Stimulated activated naive CD4-positive, alpha-beta T cell (primary cell): ENCODE data around the gene EGFL7.

Experiments
- DNase-seq, 6 experiments: peaks; one replicate each; lab custom pipeline; 2025; lab: John Stamatoyannopoulos, UW

The EGFL7 gene

GRCh38 chr9:136685790-136686533, 23.2 kb downstream of the EGFL7 start:
- DNase-seq = no peak

GRCh38 chr9:136686534-136686793, 23.7 kb downstream of the EGFL7 start:
- DNase-seq = no peak

- peak in 5 of 6 experiments; percentile 43 to 66 (median 45) for DNase-seq
Observed at GRCh38 chr9:136686794-136687711, 24.3 kb downstream of the EGFL7 start, which contains the start of gene AGPAT2. AGPAT2 (minus strand) TSS chr9:136687457; CDS start chr9:136687357, 100 bp downstream.

GRCh38 chr9:136687721-136688223, 25.1 kb downstream of the EGFL7 start:
- DNase-seq = no peak

GRCh38 chr9:136688274-136689107, 25.8 kb downstream of the EGFL7 start:
- no peak for DNase-seq

- no peak for DNase-seq
Observed at GRCh38 chr9:136689108-136689460, 26.4 kb downstream of the EGFL7 start.

- DNase-seq = no peak
Observed at GRCh38 chr9:136690104-136690805, 27.5 kb downstream of the EGFL7 start.

GRCh38 chr9:136690806-136691261, 28.1 kb downstream of the EGFL7 start:
- DNase-seq = no peak

GRCh38 chr9:136691316-136692184, 28.8 kb downstream of the EGFL7 start:
- DNase-seq = no peak

GRCh38 chr9:136692185-136693134, 29.7 kb downstream of the EGFL7 start:
- no peak for DNase-seq

- DNase-seq = no peak
Observed at GRCh38 chr9:136693135-136693489, 30.4 kb downstream of the EGFL7 start.

GRCh38 chr9:136693490-136694162, 30.9 kb downstream of the EGFL7 start:
- no peak for DNase-seq

- no peak for DNase-seq
Observed at GRCh38 chr9:136694163-136694871, 31.6 kb downstream of the EGFL7 start.

- DNase-seq = no peak
Observed at GRCh38 chr9:136694872-136695247, 32.1 kb downstream of the EGFL7 start.

- DNase-seq = no peak
Observed at GRCh38 chr9:136695435-136695895, 32.7 kb downstream of the EGFL7 start.

GRCh38 chr9:136695955-136696354, 33.2 kb downstream of the EGFL7 start:
- DNase-seq = no peak

- no peak for DNase-seq
Observed at GRCh38 chr9:136696502-136696901, 33.8 kb downstream of the EGFL7 start.
